HG03159 (cell line): ENCODE results near the gene SAMD5.
"Not testable (repeated sequence)": the region's sequence is repeated elsewhere in the genome, so short reads cannot be mapped to it uniquely, and the experiment has no call there.

ENCODE experiments used
- ATAC-seq: cut with Tn5 transposase; IDR thresholded peaks from one replicate; pipeline ENCODE4 v1.9.1; 2021; ENCODE audit warnings: mild to moderate bottlenecking, moderate library complexity; ENCODE audit not compliant: unreplicated experiment

SAMD5 gene

DNA sequence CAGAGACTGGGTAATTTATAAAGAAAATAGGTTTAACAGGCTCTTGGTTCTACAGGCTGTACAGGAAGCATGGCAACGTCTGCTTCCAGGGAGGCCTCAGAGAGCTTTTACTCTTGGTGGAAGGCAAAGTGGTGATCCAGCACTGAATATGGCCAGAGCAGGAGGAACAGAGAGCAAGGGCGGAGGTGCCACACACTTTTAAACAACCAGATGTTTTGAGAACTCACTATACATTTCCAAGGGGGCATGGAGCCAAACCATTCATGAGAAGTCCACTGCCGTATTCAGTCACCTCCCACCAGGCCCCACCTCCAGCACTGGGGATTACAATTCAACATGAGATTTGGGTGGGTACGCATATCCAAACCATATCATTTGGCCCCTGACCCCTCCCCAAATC lies 18.7 kb downstream of the SAMD5 start:
- no peak for ATAC-seq

DNA sequence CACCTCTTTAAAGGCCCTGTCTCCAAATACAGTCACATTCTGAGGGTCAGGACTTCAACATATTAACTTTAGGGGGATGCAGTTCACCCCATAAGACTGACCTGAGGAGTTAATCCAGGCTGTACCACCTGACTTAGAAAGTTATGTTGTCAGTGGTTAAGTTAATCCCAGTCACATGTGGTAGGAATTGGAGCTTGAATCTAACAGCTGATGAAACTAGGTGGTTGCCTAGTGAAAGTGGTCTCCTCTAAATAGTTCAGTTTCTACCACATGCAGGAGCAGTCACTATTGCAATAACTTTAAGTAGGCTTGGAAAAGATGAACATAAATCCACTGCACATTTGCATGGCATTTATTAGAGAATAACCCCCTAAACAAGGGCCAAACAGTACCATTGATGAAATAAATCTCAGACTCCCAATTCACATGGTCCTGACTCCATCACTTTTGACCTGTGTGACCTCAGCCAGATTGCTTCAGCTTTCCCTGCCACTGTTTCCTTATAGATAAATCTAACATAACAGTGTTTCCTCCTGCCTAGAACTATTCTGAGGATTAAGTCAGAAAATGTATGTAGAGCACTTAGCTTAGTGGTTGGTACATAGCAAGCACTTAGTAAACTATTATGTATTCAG lies 20.1 kb downstream of the SAMD5 start:
- ATAC-seq: no peak

DNA sequence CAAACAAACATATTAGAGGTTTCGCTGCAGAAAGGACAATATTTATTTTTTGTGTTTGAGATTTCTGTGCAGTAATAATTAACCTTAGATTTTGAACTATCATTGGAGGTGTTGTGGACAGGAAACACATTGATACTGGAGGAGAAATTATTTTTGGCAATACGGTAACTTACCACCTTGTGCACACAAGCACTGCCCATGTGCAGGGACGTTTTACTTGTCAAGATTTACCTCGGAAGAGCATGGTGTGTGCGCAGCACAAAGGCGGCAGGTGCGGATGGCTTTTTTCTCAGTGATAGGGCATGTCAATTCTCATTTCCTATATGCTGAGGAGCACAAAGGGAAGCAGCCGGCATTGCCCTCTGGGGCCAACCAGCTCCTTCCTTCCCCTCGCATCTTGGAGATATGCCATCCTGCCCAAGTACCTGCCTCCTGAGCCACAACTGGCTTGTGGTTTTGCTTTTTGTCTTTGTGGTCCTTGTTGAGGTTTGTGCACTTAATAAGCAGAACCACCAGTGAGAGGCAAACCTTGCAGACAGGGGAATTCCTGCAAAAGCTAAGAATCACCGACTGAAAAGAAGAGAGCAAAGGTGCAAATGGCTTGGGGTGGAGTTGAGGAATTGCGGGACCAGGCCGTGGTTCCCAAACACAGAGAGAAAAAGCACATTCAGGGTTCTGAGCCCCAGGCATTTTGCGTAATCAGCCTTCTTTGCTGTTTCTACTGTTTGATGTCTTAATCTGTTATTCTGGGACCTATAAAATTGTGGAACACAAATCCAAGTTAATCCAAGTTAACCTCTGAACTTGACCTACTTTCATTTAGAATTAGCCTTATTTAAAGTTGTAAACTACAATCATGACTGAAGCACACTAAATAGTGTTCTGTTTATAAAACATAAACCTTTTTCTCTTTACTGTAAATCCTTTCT lies 21.9 kb downstream of the SAMD5 start:
- ATAC-seq: peak; percentile 63

DNA sequence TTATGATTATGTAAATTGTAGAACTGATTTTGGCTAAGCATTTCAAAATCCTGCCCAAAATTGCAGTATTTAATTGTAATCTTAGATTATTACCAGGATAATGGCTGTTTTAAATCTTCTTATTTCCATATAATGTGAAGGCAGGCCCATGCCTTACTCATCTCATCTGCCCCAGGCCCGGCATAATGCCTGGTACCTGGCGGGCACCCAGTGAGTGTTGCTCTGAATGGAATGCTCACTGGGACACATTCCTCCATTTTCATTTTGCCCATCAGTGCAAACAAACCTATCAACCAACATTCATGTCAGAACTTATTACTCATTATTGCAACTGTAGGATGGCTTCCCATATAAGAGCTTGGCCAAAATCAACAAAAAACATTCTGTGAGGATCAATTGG lies 22.8 kb downstream of the SAMD5 start:
- no peak for ATAC-seq

DNA sequence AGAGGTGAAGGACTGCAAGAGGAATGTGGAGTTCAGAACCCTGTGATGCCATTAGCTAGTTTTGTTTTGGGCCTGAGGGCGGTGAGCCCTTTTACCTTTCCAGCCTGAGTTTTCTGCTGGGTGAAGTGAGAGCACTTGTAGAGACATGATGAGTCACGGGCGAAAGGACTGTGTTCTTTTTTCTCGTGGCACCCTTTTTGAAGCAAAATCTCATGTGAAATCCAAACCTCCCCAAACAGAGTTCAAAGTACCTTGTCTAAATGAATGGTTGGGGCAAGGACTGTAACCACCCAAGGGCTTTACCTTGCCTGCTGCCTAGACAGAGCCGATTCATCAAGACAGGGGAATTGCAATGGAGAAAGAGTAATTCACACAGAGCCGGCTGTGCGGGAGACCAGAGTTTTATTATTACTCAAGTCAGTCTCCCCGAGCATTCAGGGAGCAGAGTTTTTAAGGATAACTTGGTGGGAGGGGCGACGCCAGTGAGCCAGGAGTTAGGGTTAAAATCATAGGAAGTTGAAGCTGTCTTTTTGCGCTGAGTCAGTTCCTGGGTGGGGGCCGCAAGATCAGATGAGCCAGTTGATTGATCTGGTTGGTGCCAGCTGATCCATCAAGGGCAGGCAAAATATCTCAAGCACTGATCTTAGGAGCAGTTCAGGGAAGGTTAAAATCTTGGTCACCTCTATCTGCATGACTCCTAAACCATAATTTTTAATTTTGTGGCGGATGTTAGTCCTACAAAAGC lies 25.8 kb downstream of the SAMD5 start:
- ATAC-seq: no peak

DNA sequence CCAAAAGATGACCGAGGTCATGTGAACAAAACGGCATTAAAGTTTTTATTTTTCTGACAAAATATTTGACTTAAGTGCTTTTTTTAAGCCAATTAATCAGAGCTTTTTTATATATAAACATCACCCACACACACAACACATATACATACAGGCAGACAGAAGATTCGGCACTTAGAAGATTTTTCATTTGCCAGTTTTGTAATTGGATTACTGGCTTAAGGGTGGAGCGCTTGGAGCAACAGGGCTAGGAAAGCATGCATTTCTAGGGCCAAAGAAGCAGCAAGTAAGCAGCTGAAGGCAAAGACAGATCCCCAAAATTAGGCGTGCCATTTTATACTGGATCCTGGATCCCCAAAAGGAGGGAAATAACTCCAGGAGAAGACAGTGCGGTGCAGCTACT lies 30.3 kb downstream of the SAMD5 start:
- ATAC-seq: no peak

DNA sequence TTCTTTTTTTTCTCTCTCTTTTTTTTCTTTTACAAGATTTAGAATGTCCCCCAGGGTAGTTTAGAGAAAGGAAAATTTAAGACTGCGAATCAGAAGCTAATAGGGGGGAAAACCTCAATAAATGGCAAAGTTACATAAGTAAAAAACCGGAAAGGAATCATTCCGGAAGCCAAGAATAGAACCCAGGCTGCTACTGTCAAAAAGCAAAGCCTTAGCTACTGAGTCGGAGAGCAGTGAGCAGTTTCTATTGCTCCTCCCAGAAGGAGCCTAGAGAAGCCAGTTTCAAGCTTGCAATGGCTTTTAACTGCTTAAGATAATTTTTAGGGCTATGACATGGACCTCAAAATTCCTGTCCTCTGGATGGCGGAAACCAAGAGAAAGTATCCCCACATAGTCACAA lies 31.6 kb downstream of the SAMD5 start:
- ATAC-seq: no peak

DNA sequence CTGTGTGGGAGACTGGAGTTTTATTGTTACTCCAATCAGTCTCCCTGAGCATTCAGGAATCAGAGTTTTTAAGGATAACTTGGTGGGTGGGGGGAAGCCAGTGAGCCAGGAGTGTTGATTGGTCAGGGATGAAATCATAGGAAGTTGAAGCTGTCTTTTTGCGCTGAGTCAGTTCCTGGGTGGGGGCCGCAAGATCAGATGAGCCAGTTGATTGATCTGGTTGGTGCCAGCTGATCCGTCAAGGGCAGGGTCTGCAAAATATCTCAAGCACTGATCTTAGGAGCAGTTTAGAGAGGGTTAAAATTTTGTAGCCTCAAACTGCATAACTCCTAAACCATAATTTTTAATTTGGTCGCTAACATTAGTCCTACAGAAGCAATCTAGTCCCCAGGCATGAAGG lies 33.9 kb downstream of the SAMD5 start:
- not testable (repeated sequence) for ATAC-seq

DNA sequence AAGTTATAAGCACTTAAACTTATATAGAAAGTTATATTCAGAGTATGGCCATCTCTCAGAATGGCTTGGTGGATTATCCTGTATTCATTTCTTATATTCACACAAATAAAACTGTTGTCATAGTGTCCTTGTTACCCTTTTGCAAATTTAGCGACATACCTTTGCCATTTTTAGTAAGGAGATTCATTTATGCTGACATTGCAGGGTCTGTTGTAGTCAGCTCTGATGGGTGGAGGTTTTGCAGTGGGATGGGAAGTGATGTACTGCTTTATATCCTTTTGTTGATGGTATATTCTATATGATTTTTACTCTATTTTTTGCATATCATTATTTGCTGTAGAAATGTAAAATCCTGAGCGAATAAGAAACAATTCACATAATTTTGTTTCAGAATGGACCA lies 35.9 kb downstream of the SAMD5 start:
- no peak for ATAC-seq

DNA sequence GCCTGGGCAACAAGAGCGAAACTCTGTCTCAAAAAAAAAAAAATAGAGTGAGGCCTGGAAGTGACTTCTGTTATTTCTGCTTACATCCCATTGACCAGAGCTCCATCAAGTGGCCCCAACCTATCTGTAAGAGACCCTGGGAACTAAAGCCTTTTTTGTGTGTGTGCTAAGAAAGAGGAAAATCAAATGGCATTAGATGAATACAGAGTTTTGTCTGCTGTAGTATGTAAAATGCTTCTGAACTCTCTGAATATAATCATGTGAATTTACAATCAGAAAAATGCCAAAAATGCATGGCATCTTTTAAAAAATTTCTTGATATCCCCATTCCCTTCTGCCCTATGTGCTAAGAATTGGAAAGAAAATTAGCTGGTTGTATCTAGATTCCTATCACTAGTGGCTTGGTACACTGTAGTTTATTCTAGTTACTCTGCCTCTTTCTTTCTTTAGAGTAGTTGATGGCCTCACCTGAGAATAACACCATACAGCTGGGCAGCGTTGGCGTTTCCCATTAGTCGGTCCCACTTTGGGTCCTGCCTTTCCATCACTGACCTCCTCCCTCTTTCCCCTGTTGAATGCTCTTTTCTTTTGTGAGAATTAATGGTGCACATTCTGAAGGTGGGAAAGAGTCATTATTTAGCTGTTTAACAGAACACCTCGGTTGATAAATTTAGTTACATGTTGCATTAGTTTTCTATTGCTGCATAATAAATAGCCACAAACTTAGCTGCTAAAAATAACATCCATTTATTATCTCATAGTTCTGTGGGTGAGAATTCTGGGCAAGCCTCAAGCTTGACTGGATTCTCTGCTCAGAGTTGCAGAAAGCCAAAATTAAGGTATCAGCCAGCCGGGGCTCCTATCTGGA lies 38.2 kb downstream of the SAMD5 start:
- no peak for ATAC-seq

DNA sequence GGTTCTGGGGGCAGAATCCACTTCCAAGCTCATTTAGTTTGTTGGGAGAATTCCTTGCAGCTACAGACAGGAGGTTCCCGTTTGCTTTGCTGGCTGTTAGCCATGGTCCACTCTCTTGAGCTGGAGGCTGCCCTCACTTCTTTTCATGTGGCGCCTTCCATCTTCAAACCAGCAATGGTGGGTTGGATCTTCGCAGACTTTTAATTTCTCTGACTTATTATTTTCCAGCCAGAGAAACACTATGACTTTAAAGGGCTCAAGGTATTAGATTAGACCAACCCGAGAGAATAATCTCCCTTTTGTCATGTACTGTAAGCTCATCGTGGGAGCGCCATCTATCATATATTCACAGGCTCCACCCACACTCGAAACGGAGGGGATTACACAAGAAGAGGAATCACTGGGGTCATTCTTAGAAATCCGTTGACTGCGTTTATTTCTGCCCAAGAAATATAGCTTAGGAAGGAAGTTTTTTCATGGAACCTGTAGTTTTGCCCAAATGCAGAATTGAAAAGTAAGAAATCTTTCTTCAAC lies 38.9 kb downstream of the SAMD5 start:
- no peak for ATAC-seq

DNA sequence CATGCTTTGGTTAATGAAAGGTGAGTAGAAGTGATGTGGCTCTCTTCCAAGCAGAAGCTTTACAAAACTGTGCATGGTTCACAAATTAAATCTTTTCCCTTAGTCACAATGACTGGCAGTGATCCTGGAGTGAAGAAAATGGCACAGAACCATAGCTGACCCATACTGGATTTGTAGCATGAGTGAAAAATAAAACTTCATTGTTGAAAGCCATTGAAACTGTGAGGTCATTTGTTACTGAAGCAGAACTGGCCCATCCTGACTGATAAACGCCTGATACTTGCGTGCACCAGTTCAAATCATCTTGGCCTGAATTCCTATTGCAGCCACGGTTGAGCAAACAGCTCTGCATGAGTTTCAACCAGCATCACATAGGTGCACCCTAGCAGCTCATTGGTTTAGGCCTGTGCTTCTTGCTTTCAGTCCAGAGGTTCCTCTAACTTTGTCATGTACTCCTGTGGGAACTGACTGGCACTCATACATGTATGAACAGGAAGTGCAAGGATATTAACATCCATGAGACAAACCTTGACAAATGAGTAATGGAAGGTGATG lies 40.5 kb downstream of the SAMD5 start:
- no peak for ATAC-seq

DNA sequence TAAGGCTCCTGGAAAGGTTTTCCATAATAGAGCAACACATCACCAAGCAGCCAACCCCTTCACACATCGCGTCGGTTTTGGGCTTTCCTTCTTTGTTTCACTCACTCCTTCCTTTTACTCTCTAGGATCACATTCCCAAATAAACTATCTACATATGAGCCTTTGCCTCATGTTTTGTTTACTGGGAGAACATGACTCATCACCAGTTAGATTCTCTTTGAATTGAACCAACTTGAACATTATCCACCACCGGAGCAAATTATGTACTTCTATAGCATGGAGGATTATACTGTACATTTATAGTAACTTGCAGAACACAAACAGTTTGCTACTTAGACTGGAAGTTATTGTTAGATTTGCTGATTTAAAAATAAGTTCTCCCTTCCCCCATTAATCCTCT lies 41.0 kb downstream of the SAMD5 start:
- no peak for ATAC-seq

DNA sequence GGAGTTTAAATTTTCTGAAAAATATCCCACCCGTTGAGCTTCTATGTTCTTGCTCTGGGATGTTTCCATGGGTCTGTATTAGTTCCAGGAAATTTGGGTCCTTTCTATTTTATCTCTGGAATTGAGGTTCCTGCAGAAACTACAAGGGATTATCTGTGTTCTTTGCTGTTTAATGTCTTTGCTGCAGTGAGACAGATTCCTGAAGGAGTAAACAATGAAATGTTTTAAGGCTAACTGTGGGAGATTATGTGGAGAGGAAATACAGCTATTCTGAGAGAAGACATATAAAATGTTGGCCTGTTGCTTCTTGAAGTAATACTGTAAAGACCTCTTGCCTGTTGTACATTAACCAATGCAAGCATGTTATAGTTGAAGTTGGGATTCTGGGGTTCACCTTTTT lies 43.5 kb downstream of the SAMD5 start:
- ATAC-seq: no peak

DNA sequence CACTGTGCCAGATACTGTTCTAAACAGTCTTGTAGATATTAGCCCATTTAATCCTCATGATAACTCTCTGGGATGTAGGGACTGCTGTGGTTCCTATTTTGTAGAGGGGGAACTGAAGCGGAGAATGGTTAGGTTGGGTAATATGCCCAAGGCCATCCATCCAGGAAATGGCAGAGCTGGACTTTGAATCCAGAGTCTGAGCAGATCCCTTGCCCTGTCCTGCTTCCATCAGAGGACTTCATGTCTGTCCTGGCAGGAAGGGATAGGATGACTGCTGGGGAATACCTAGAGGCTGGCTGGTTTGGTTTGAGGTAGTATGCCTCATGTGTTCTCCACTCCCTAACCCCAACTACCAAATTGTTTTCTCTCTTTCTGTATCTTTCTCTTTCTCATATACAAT lies 44.6 kb downstream of the SAMD5 start:
- ATAC-seq: no peak

DNA sequence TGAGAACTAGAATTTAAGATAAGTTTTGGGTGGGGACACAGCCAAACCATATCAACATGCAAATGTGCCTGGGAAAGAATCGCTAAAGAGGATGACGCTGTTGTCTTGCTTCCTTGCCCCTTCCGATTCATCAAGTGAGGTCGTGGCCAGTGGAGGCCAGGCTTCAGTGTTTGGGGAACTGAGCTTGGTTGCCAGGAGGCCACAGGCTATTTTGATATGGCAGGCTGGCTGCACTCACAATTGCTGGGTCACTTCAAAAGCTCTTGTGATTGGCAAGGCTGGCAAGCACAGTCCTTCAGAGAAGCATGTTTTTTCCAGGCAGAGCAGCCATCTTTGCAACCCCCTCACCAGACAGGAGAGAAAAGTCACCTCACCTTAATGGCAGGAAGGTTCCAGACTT lies 45.8 kb downstream of the SAMD5 start:
- ATAC-seq: no peak

DNA sequence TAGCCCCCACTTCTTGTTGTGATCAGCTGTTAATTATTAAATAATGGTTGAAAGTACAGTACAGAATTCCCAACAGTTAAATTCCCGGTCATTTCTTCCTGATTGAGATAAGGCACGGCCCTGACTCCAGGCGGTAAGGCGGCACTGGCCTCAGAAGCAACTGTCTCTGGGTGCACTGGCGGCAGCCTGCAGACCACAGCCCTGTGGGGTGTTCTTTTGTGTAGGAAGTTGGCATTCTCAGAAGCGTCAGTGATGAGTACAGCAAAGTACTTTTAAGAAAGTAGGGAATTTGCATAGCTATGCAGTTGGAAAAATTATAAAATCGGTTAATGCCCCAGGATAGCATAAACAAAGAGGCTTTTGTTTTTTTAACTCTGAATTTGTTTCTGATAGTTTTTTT lies 50.5 kb downstream of the SAMD5 start:
- no peak for ATAC-seq

DNA sequence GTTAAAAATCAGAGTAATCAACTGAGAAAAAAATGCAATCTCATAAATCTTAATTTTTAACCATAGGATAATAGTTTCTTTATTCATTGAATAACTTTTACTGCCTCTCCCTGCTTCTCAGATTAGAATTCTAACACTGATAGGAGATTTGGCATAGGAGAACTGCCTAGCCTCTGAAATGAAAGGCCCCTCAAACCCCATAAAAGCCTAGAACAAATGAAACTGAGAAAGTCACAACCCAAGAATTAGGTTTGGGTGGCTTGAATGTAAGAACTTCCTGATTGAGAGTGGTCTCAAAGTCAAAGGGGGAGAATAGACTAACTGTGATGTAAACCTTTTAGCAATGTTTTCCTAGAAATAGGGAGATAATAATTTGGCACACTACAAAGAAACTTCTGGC lies 52.2 kb downstream of the SAMD5 start:
- peak; percentile 66 for ATAC-seq

DNA sequence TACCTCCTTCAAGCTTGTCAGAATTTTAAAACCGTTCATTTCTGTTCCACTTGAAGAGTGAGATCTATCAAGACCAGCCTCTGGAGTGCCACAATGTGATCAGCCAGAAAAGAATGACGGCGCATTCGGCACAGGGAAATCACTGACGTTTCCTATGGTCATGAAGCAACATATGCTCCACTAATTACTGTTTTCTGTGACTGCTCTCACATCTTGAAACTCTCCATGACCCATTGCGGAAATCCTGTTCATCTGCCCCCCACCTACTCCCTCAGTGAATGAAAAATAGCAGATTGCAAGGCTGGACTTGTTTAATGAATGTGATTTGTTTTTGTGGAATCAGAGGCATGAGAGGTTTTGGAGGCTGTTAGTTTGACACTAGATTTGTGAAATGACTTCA lies 53.2 kb downstream of the SAMD5 start:
- ATAC-seq: no peak

DNA sequence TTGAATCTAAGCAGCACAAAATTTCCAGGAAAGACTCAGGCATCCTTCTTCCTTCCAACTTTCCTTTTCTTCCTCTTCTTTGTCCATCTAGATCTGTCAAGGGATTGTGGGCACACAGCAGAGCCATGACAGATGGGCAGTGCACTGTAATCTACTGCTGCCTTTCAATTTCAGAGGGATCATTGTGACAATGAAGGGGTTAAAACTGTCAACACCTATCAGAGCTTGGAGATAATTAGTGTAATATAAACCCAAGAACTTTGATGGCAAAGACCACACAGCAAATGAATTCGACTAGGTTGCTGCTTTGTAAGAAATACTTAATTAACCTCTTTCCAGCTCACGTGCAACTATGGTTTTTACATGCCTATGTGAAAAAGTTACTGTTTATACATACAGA lies 55.0 kb downstream of the SAMD5 start:
- ATAC-seq: no peak
